Measurements from ENCODE around the gene RAB3C.

DNA sequence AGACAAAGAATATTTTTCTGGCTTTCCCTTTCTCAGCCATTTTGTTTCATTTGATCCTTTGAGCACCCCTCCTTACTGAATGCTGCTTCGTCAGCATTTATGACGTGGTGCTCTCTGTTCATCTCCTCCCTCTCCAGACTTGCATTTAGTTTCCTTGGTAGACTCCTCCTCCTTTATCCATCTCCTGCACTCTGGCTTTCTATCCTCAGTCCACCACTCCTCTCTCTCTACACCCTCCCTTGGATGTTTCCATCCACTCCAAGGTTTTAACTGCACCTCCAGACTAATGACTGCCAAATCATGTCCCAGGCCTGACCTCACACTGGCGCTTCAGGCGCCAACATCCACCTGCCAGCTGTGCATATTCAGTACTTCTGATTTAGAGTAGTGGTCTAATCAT is 245.4 kb downstream of the RAB3C start:
- TF ChIP-seq POLR2A (IDR thresholded peaks at IDR 0.05) = no peak
- TF ChIP-seq CTCF (IDR thresholded peaks at IDR 0.05) = no peak

Data from Peyer's patch (tissue), 4 donors.